ENCODE measurements around the gene ZMYM3.

- TF ChIP-seq CTCF (IDR thresholded peaks at IDR 0.05) = no peak
- no peak for TF ChIP-seq EZH2 (IDR thresholded peaks at IDR 0.05; ENCODE audit: borderline replicate concordance, insufficient read depth, low read depth, low read length, poor library complexity, severe bottlenecking)
Observed at GRCh38 chrX:71283403-71284143, 29.6 kb upstream of the ZMYM3 start, which contains the start of gene NONO.
